ENCODE results near the gene CAMTA1.

GRCh38 chr1:7424352-7424890, 639.2 kb downstream of the CAMTA1 start:
- no peak for TF ChIP-seq CTCF (IDR thresholded peaks at IDR 0.05)
- no peak for TF ChIP-seq EP300 (IDR thresholded peaks at IDR 0.05)
- TF ChIP-seq POLR2AphosphoS5 (IDR thresholded peaks at IDR 0.05) = no peak

All from stomach (tissue), 4 donors.